Type B pancreatic cell (in vitro differentiated cells): ENCODE measurements around the gene XPC. TPM values are rescaled to one million over a fixed set of nuclear protein-coding genes. Genes with fewer than 3 reads are reported as not detected.
A peak's percentile ranks its signal among the peaks of the same experiment; 100 is the strongest.

ENCODE experiments used
- DNase-seq: peaks from one replicate; pipeline ENCODE4 v3.0.0; 2021; ENCODE audit warnings: mixed read lengths; ENCODE audit not compliant: unreplicated experiment; ENCODE audit errors: extremely low spot score
- H3K27ac Mint-ChIP-seq: 2 replicates; pipeline ENCODE4 v1.8.0; 2021; ENCODE audit warnings: mild to moderate bottlenecking, mixed read lengths
- H3K27me3 Mint-ChIP-seq: 2 replicates; pipeline ENCODE4 v1.8.0; 2021; ENCODE audit warnings: mixed read lengths
- H3K36me3 Mint-ChIP-seq: 2 replicates; pipeline ENCODE4 v1.8.0; 2021; ENCODE audit warnings: mixed read lengths
- H3K4me1 Mint-ChIP-seq: one replicate; pipeline ENCODE4 v1.8.0; 2021; ENCODE audit warnings: mixed read lengths; ENCODE audit not compliant: unreplicated experiment
- H3K4me3 Mint-ChIP-seq: 2 replicates; pipeline ENCODE4 v1.8.0; 2021; ENCODE audit warnings: mild to moderate bottlenecking, mixed read lengths
- H3K9me3 Mint-ChIP-seq: 2 replicates; pipeline ENCODE4 v1.8.0; 2021; ENCODE audit warnings: mixed read lengths
- total RNA-seq: library from RNA; stranded (reverse); gene quantifications from 2 replicates; pipeline ENCODE4 v1.2.1, GENCODE V29; 2021; ENCODE audit warnings: low replicate concordance
- TF ChIP-seq, protein P1 (sequence below): fragments of 200-600 bp; sonication (generic); conservative IDR thresholded peaks from 2 replicates; pipeline ENCODE4 v1.5.0; 2021; ENCODE audit warnings: antibody characterized with exemption, mild to moderate bottlenecking

Gene XPC
- total RNA-seq, 1 donor from 2014 or later = 44.2 TPM

DNA sequence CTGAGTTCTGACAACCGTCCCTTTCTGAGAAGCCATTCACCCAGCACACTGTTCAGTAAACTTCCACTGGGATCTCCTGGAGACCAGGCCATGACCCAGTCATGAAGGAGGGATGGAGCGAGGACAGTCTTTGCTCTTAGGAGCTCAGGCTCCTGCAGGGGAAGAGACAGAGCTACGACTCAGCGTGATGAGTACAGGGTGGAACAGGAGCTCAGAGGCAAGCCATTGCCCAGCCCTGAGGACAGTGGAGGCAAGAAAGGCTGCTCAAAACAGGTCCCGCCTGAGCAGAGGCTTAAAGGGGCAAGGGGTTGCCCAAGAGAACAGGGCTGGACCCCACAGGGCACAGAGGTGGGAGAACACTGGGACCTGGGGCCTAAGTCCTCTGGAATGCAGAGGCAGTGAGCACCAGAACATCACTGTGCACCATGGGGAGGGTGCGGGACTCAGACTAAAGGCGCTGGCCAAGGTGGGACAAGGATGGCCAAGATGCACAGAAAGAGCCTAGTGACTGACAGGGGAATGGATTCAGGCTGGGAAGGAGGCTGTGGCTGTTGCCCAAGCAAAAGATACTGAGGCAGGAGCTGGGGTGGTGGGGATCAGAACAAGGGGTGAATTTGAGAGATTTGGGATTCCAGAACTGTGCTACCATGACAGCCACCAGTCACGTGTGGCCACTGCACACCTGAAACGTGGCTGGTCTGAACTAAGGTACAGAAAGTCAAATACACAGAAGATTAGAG, 27.7 kb downstream of the XPC start:
- TF ChIP-seq, protein P1, sequence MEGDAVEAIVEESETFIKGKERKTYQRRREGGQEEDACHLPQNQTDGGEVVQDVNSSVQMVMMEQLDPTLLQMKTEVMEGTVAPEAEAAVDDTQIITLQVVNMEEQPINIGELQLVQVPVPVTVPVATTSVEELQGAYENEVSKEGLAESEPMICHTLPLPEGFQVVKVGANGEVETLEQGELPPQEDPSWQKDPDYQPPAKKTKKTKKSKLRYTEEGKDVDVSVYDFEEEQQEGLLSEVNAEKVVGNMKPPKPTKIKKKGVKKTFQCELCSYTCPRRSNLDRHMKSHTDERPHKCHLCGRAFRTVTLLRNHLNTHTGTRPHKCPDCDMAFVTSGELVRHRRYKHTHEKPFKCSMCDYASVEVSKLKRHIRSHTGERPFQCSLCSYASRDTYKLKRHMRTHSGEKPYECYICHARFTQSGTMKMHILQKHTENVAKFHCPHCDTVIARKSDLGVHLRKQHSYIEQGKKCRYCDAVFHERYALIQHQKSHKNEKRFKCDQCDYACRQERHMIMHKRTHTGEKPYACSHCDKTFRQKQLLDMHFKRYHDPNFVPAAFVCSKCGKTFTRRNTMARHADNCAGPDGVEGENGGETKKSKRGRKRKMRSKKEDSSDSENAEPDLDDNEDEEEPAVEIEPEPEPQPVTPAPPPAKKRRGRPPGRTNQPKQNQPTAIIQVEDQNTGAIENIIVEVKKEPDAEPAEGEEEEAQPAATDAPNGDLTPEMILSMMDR = no peak
- DNase-seq = peak; percentile 44
- no peaks in the 10 kb centered on the region for H3K9me3 Mint-ChIP-seq
- H3K4me3 Mint-ChIP-seq = no peak overlapping the region
- no peak overlapping the region for H3K27ac Mint-ChIP-seq
- peaks cover 17% of the 10 kb centered on the region for H3K36me3 Mint-ChIP-seq
- no peaks in the 10 kb centered on the region for H3K4me1 Mint-ChIP-seq
- no peaks in the 10 kb centered on the region for H3K27me3 Mint-ChIP-seq

DNA sequence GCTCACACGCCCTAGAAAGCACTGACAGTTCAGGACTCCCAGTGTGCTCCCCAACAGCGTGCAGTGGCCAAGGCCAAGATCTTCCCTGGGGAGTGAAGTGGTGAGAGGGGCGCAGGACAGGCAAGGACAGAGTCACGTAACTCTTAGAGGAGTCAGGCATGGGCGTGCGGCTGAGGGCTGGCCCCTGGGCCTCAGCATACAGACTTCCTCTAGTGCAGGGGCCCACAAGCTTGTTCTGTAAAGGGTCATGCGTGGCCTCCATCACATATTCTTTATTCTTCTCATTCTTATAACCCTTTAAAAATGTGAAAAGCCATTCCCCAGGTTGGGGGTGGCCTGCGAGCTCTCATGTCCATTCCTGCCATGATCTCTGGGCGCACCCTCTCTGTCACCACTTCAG, 28.3 kb downstream of the XPC start:
- no peaks in the 10 kb centered on the region for H3K27me3 Mint-ChIP-seq
- no peak overlapping the region for H3K4me3 Mint-ChIP-seq
- peak; percentile 53 for DNase-seq
- no peak overlapping the region for H3K27ac Mint-ChIP-seq
- peaks cover 17% of the 10 kb centered on the region for H3K36me3 Mint-ChIP-seq
- TF ChIP-seq, protein P1 = no peak
- peaks cover 3% of the 10 kb centered on the region for H3K4me1 Mint-ChIP-seq
- H3K9me3 Mint-ChIP-seq = no peaks in the 10 kb centered on the region

DNA sequence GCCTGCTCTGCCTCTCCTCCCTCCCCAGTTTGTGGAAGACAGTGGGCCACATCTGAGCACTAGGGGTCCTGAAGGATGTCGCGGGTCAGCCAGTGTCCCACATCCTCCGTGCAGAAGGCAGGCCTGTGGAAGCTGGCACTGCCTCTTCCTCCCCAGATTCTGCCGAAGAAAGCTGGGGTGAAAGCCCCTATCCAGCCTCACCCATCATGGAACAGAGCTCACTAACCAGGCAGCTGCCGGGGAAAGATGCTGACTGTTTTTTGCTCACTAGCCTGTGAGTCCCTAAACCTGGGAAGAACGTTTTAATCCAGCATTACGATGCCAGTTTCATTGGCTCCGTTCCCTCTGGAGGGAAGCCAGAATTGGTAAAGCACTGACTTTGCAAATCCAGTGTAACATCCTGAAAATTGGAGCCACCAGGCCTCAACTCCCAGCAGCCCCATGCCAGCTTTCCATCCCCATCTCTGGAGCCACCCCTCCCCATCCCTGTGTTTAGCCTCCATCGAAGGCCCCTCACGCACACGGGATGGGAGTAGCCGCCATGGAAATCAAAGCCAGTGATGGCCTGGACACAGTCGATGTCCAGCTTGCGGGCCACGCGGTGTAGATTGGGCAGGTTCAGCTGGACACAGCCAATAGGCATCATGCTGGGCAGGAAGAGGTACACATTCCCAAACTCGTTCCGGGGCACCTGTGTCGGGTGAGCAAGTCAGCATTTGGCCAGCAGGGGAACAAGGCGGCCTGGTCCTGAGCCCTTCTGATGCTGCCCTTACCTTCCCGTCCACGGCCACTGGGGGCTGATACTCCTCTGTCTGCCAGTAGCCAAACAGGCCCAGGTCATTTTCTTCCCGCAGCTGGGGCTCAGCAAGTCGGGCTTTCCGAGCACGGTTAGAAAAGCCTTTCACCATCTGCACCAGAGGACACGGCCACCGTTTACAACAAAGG, 30.1 kb downstream of the XPC start:
- TF ChIP-seq, protein P1 = peak; percentile 52
- Mint-ChIP-seq H3K4me1 (peaks cover 14% of the 10 kb centered on the region), H3K27me3 (no peaks in the 10 kb centered on the region), H3K4me3 (no peak overlapping the region), H3K36me3 (peaks cover 13% of the 10 kb centered on the region), H3K27ac (no peak overlapping the region), H3K9me3 (no peaks in the 10 kb centered on the region)
- peak; percentile 60 for DNase-seq

DNA sequence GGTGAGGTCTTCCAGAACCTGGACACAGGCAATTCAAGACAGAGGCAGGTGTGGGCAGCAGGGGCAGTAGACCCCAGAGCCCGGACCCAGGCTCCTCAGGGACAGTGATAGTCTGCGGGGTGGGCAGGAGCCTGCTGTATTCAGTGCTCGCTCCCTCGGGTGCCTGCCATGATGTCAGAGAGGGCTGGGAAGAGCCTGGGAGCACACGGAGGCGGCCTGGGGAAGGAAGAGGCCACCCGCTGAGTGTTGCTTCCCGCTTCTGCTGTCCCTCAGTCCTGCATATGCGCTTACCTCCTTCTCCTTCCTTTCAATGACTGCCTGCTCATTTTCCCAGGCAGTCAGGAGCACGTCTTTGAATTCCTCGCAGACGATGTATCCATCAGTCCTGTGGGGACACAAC, 30.8 kb downstream of the XPC start:
- Mint-ChIP-seq H3K36me3 (peaks cover 13% of the 10 kb centered on the region), H3K9me3 (no peaks in the 10 kb centered on the region), H3K27ac (no peak overlapping the region), H3K27me3 (no peaks in the 10 kb centered on the region), H3K4me1 (peaks cover 19% of the 10 kb centered on the region), H3K4me3 (no peak overlapping the region)
- TF ChIP-seq, protein P1 = no peak
- DNase-seq = peak; percentile 39

DNA sequence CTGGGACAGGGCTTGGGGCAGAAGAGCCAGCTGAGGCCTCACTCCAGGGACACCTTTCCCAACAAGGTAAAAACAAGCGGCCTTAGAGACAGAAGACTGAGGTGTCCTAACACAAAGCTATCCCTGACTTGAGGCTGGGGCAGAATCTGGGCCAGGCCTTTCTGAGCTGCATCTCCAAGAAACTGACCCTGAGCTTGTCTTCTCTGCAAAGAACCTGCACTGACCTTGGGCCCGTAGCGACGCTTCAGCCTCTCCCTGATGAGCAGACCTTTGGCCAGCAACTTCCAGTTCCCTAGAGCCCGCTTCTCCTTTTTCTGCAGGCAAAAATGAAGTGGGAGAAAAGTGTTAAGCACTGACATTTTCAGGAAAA, 31.4 kb downstream of the XPC start:
- Mint-ChIP-seq H3K27me3 (no peaks in the 10 kb centered on the region), H3K9me3 (no peaks in the 10 kb centered on the region), H3K4me3 (no peak overlapping the region), H3K4me1 (peaks cover 21% of the 10 kb centered on the region), H3K36me3 (peaks cover 13% of the 10 kb centered on the region), H3K27ac (no peak overlapping the region)
- TF ChIP-seq, protein P1 = no peak
- peak; percentile 44 for DNase-seq
